Subcutaneous abdominal adipose tissue (tissue), 5 donors: ENCODE results near the gene CHRNA1.

Source experiments
- H3K27ac ChIP-seq: one replicate; pipeline ENCODE4 v1.7.0; 2013; ENCODE audit warnings: low read depth, mild to moderate bottlenecking, inconsistent platforms, low read length, moderate library complexity
- H3K27me3 ChIP-seq, 5 donors: one replicate each; pipeline ENCODE4 v1.7.0; 2013; ENCODE audit warnings: low read length in 5 of 5, inconsistent platforms in 1 of 5; ENCODE audit not compliant: control insufficient read depth in 5 of 5, insufficient read depth in 4 of 5
- H3K36me3 ChIP-seq, 5 donors: one replicate each; pipeline ENCODE4 v1.7.0; 2013; ENCODE audit warnings: low read length in 5 of 5; ENCODE audit not compliant: control insufficient read depth in 5 of 5, insufficient read depth in 5 of 5
- H3K4me1 ChIP-seq, 5 donors: one replicate each; pipeline ENCODE4 v1.7.0; 2013; ENCODE audit warnings: low read length in 5 of 5, mild to moderate bottlenecking in 3 of 5, moderate library complexity in 1 of 5; ENCODE audit not compliant: control insufficient read depth in 5 of 5, insufficient read depth in 5 of 5
- H3K4me3 ChIP-seq, 5 donors: one replicate each; pipeline ENCODE4 v1.7.0; 2013; ENCODE audit warnings: low read length in 5 of 5, low read depth in 1 of 5
- H3K9ac ChIP-seq, 5 donors: one replicate each; pipeline ENCODE4 v1.7.0; 2013; ENCODE audit warnings: low read length in 5 of 5, mild to moderate bottlenecking in 4 of 5, moderate library complexity in 3 of 5
- H3K9me3 ChIP-seq, 5 donors: one replicate each; pipeline ENCODE4 v1.7.0; 2013; ENCODE audit warnings: low read length in 5 of 5; ENCODE audit not compliant: control insufficient read depth in 5 of 5
- donor health status: healthy.
- donor health status: healthy.
- donor health status: healthy.
- donor health status: healthy.
- donor health status: healthy.

CHRNA1 gene

GRCh38 chr2:174794851-174795374 lies 30.6 kb upstream of the CHRNA1 start:
- Histone ChIP-seq H3K27ac (no peak overlapping the region), H3K9ac (no peak overlapping the region), H3K4me3 (no peak overlapping the region), H3K27me3 (no peaks in the 10 kb centered on the region), H3K4me1 (peaks cover 0 to 2% (median 0%) of the 10 kb centered on the region in 5 donors), H3K36me3 (peaks cover 0 to 4% (median 2%) of the 10 kb centered on the region in 5 donors), H3K9me3 (no peaks in the 10 kb centered on the region)

GRCh38 chr2:174792309-174793025 lies 28.2 kb upstream of the CHRNA1 start:
- Histone ChIP-seq H3K4me3 (no peak overlapping the region), H3K36me3 (no peaks in the 10 kb centered on the region), H3K9ac (no peak overlapping the region), H3K27ac (no peak overlapping the region), H3K4me1 (peaks cover 0 to 11% (median 0%) of the 10 kb centered on the region in 5 donors), H3K27me3 (no peaks in the 10 kb centered on the region), H3K9me3 (no peaks in the 10 kb centered on the region)

- Histone ChIP-seq H3K27ac (no peak overlapping the region), H3K36me3 (no peaks in the 10 kb centered on the region), H3K9ac (no peak overlapping the region), H3K9me3 (no peaks in the 10 kb centered on the region), H3K4me1 (peaks cover 0 to 11% (median 0%) of the 10 kb centered on the region in 5 donors), H3K27me3 (no peaks in the 10 kb centered on the region), H3K4me3 (no peak overlapping the region)
Measured at GRCh38 chr2:174791746-174792280, 27.5 kb upstream of the CHRNA1 start.

GRCh38 chr2:174791020-174791419 lies 26.7 kb upstream of the CHRNA1 start:
- Histone ChIP-seq H3K4me3 (no peak overlapping the region), H3K27ac (no peak overlapping the region)

GRCh38 chr2:174789001-174789400 lies 24.7 kb upstream of the CHRNA1 start:
- no peaks in the 10 kb centered on the region for H3K36me3 ChIP-seq
- no peak overlapping the region for H3K27ac ChIP-seq
- H3K4me3 ChIP-seq: no peak overlapping the region
- H3K27me3 ChIP-seq: peaks cover 0 to 4% (median 0%) of the 10 kb centered on the region in 5 donors
- H3K9me3 ChIP-seq: no peaks in the 10 kb centered on the region
- H3K4me1 ChIP-seq: peaks cover 0 to 11% (median 0%) of the 10 kb centered on the region in 5 donors
- H3K9ac ChIP-seq: no peak overlapping the region

More at GRCh38 chr2:174791020-174791419, 26.7 kb upstream of the CHRNA1 start:
- Histone ChIP-seq H3K27me3 (no peaks in the 10 kb centered on the region), H3K9me3 (no peaks in the 10 kb centered on the region), H3K4me1 (peaks cover 0 to 11% (median 0%) of the 10 kb centered on the region in 5 donors), H3K36me3 (no peaks in the 10 kb centered on the region), H3K9ac (no peak overlapping the region)

GRCh38 chr2:174788291-174788929 lies 24.1 kb upstream of the CHRNA1 start:
- H3K4me3 ChIP-seq: peak overlapping the region in 1 of 5 donors; percentile 33
- no peak overlapping the region for H3K9ac ChIP-seq
- no peaks in the 10 kb centered on the region for H3K36me3 ChIP-seq
- no peak overlapping the region for H3K27ac ChIP-seq
- peaks cover 0 to 4% (median 0%) of the 10 kb centered on the region in 5 donors for H3K27me3 ChIP-seq
- H3K4me1 ChIP-seq: peaks cover 0 to 10% (median 0%) of the 10 kb centered on the region in 5 donors
- H3K9me3 ChIP-seq: no peaks in the 10 kb centered on the region

- Histone ChIP-seq H3K4me3 (no peak overlapping the region), H3K9ac (no peak overlapping the region), H3K36me3 (no peaks in the 10 kb centered on the region), H3K4me1 (peaks cover 0 to 9% (median 0%) of the 10 kb centered on the region in 5 donors), H3K27ac (no peak overlapping the region), H3K9me3 (no peaks in the 10 kb centered on the region), H3K27me3 (peaks cover 0 to 4% (median 0%) of the 10 kb centered on the region in 5 donors)
Measured at GRCh38 chr2:174787487-174788205, 23.4 kb upstream of the CHRNA1 start.

- no peak overlapping the region for H3K4me3 ChIP-seq
- H3K27me3 ChIP-seq: peaks cover 0 to 4% (median 0%) of the 10 kb centered on the region in 5 donors
- no peaks in the 10 kb centered on the region for H3K36me3 ChIP-seq
- H3K9me3 ChIP-seq: no peaks in the 10 kb centered on the region
- H3K9ac ChIP-seq: no peak overlapping the region
- H3K27ac ChIP-seq: no peak overlapping the region
- peaks cover 0 to 9% (median 0%) of the 10 kb centered on the region in 5 donors for H3K4me1 ChIP-seq
Measured at GRCh38 chr2:174786066-174786725, 21.9 kb upstream of the CHRNA1 start.

GRCh38 chr2:174785481-174785880 lies 21.2 kb upstream of the CHRNA1 start:
- H3K4me3 ChIP-seq: no peak overlapping the region
- no peak overlapping the region for H3K9ac ChIP-seq
- H3K27ac ChIP-seq: no peak overlapping the region
- no peaks in the 10 kb centered on the region for H3K36me3 ChIP-seq
- peaks cover 0 to 4% (median 0%) of the 10 kb centered on the region in 5 donors for H3K27me3 ChIP-seq
- H3K4me1 ChIP-seq: peaks cover 0 to 9% (median 0%) of the 10 kb centered on the region in 5 donors
- no peaks in the 10 kb centered on the region for H3K9me3 ChIP-seq
